D721Med (cell line): Measurements from ENCODE around the gene WDR93.

Source experiments
- DNase-seq: peaks from one replicate; pipeline ENCODE4 v3.0.0; 2011; ENCODE audit warnings: low spot score; ENCODE audit not compliant: insufficient read length
- FAIRE-seq: peaks from 2 replicates; lab custom pipeline; 2011; peaks lifted over from hg19 to GRCh38; lab: Jason Lieb, UNC
- CTCF ChIP-seq: IDR thresholded peaks from 2 replicates; pipeline ENCODE4 v1.5.1; 2012; ENCODE audit warnings: mild to moderate bottlenecking, control low read depth; ENCODE audit not compliant: insufficient read depth; ENCODE audit errors: missing control alignments

The WDR93 gene

GRCh38 chr15:89654847-89655805, 35.5 kb upstream of the WDR93 start, which contains the start of gene KIF7:
TSS of gene KIF7 (minus strand) at chr15:89655467. CDS start at chr15:89652930, 2,537 bp downstream.
- no peak for TF ChIP-seq CTCF
- FAIRE-seq (no peak), DNase-seq (peak; percentile 75)

GRCh38 chr15:89656116-89656815, 34.3 kb upstream of the WDR93 start:
- no peak for DNase-seq
- TF ChIP-seq CTCF, result no peak
- FAIRE-seq, result no peak

- DNase-seq (no peak), FAIRE-seq (no peak)
- TF ChIP-seq CTCF, result no peak
Measured at GRCh38 chr15:89657686-89658200, 32.9 kb upstream of the WDR93 start.

GRCh38 chr15:89659295-89659694, 31.3 kb upstream of the WDR93 start:
- DNase-seq (no peak), FAIRE-seq (no peak)
- TF ChIP-seq CTCF, result no peak

- DNase-seq (no peak), FAIRE-seq (no peak)
- TF ChIP-seq CTCF, result no peak
Measured at GRCh38 chr15:89660556-89660955, 30.1 kb upstream of the WDR93 start.

- no peak for FAIRE-seq
- no peak for TF ChIP-seq CTCF
- no peak for DNase-seq
Measured at GRCh38 chr15:89662893-89663626, 27.6 kb upstream of the WDR93 start.
